A172 (cell line): ENCODE results near the gene CTBP2. TPM values are rescaled to one million over a fixed set of nuclear protein-coding genes. Genes with fewer than 3 reads are reported as not detected.
"Not testable (repeated sequence)": the region's sequence is repeated elsewhere in the genome, so short reads cannot be mapped to it uniquely, and the experiment has no call there.

Experiments
- DNase-seq: peaks from one replicate; pipeline ENCODE4 v3.0.0-alpha.2; 2015; ENCODE audit warnings: low spot score
- total RNA-seq: library from RNA; depleted of rRNA; stranded (reverse); fragments of >200 nt; shearing (Covaris generic); gene quantifications from 2 replicates; pipeline ENCODE4 v1.2.3, GENCODE V29; 2014

Gene CTBP2
- total RNA-seq, 1 experiment from 2014 or later: 35.5 TPM

DNA sequence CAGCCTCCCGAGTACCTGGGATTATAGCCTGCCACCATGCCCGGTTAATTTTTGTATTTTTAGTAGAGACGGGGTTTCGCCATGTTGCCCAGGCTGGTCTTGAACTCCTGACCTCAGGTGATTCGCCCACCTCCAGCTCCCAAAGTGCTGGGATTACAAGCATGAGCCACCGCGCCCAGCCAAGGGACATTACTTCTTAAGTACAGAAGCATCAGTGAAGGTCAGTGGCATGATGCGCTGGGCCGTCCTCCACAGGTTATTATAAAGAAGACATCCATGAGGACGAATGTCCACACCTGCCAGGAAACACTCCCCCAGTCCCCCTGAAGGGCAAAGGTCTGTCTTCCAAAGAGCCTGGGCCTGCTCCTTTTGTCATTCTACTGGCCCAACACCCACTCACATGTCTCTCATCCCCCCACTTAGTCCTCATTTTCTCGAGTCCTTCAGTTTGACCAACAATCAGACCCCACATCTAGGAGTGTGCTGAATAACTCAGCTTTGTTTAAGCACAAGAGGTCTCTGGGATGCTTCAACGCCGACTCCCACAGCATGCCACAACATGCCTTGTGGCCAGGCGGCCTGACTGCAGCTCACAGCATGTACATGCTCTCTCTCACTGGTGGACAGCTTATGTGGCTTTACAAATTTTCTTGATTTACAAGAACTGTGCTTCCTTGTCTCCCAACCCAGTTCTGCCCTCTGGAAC is 73.0 kb downstream of the CTBP2 start:
- no peak for DNase-seq

DNA sequence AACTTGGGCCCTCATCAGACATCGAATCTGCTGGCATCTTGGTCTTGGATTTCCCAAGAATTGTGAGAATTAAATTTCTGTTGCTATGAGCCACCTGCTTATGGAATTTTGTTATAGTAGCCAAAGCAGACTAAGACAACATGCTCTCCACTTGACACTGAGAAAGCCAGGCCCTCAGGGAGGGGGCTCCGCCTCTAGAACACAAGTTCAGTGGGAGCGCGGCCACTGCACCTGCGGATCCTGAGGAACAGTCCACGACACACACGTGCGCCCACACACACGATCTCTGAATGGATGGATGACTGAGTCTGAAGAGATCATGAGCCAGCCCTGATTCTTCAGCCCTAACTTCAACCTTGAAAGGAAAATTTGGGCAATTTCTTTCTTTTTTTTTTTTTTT is 73.7 kb downstream of the CTBP2 start:
- DNase-seq: no peak

- DNase-seq: peak; percentile 37
These were observed 74.9 kb downstream of the CTBP2 start for GRCh38 chr10:125085258-125086054.

DNA sequence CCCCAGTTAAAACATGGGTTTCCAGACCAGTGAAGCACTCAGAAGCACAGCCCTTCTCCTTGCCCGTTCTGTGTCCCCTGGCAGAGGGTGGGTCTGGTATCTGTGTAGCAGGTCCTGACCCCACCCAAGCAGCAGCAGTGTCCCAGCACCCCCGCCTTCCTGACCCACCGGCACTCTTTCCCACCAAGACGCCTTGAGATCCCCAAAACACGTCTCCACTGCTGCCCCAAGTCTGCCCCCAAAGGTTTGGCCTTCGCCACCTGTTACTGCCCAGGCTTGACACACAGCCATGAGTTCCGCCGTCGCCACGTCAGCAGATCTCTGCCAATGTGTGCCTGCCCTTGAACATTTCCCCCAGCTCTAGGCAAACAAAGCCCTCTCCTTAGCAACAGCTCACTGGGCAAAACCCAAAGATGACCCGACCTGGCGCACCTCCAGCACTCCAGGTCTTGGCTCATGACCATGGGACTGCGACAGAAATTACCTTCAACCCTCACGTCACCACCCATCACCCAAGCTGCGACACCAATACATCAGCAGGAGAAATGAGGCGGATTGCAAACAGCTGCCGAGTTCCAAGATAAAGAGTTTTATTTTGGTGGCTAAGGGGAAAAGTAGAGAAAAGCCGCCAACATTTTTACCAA is 75.6 kb downstream of the CTBP2 start:
- DNase-seq: peak; percentile 73

- peak; percentile 93 for DNase-seq
These were observed 76.2 kb downstream of the CTBP2 start for GRCh38 chr10:125084191-125084613.

DNA sequence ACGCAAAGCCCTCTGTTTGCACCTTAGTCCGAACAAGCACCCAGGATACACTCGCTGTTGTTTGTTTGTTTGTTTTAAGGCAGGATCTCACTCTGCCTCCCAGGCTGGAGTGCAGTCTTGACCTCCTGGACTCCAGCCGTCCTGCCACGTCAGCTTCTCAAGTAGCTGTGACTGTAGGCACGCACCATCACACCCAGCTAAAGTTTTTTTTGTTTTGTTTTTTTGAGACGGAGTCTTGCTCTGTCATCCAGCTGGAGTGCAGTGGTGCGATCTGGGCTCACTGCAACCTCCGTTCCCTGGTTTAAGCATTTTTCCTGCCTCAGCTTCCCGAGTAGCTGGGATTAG is 76.8 kb downstream of the CTBP2 start:
- peak; percentile 55 for DNase-seq

GRCh38 chr10:125082881-125083575 is 77.3 kb downstream of the CTBP2 start:
- DNase-seq: no peak

GRCh38 chr10:125082471-125082870 is 77.9 kb downstream of the CTBP2 start:
- DNase-seq: not testable (repeated sequence)

DNA sequence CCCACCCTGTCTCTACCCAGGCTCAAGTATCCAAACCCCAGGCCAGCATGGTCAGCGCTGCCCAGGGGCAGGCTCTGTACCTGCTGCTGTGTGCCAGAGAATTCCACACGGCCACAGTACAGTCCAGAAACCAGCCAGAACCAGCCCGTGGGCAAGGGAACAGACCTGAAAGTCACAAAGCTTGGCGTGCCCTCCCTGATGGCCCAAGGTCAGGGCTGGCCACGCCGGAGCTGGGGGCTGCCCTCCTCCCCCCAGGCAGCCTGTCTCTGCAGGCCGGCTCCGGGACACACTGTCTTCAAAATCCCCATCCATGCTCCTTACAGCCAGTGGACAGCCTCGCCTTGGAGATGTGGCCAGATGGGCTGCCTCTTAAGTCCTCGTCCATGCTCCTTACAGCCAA is 78.4 kb downstream of the CTBP2 start:
- DNase-seq: no peak

GRCh38 chr10:125080984-125081383 is 79.4 kb downstream of the CTBP2 start:
- no peak for DNase-seq

DNA sequence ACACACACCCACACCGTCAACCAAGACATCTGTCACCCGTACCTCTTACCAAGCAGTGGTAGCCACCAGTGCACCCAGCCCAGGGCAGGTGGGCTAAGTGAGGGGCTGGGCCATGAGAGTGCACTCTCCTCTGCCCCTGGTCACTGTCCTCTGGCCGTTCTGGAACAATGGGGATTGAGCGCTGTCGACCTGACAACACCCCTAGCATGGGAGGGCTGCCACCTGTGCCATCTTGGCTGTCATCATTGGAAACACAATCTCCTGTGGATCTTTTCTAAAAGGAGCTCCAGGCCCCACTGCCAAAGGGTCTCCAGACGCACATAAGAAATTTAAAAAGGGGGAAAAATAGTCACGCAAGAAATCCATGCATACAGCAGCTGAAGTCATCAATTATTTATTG is 80.1 kb downstream of the CTBP2 start:
- no peak for DNase-seq

GRCh38 chr10:125079091-125079600 is 81.2 kb downstream of the CTBP2 start:
- no peak for DNase-seq

GRCh38 chr10:125076891-125077541 is 83.3 kb downstream of the CTBP2 start:
- DNase-seq: no peak

GRCh38 chr10:125076121-125076825 is 84.1 kb downstream of the CTBP2 start:
- no peak for DNase-seq

DNA sequence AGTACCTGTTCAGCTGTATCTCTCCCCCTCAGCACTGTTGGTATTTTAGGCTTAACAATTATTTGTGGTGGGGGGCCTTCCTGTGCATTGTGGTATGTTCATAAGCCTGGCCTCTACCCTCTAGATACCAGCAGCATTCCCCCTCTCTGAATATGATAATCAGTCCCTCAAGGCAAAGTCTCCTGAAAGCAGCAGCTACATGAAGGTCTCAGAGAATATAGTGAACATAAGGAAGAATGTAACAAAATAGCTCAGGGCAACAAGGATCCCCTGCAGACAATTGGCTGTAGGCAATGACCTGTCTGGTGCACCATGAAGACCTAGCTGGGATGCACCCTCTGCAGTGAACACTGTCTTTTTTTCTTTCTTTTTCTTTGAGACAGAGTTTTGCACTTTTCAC is 86.4 kb downstream of the CTBP2 start:
- no peak for DNase-seq

- no peak for DNase-seq
These were observed 87.6 kb downstream of the CTBP2 start for GRCh38 chr10:125072794-125073193.

DNA sequence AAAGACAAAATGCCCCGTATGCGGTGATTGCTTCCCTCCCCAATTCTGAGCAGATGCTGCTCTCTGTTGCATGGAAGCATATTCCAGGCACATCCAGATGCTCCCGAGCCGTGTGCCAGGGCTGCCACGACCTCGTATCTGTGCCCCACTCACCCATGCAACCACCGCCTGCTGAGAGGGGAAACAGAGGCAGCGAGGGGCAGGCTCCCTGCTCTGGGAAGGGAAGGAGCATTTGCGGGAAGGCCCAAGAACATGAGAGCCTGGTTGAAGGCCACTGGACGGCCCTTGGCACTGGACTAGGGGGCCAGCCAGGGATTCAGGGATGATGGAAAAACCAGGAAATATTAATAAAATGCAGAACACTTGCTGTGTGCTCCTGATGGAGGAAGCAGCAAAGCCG is 89.4 kb downstream of the CTBP2 start:
- no peak for DNase-seq

DNA sequence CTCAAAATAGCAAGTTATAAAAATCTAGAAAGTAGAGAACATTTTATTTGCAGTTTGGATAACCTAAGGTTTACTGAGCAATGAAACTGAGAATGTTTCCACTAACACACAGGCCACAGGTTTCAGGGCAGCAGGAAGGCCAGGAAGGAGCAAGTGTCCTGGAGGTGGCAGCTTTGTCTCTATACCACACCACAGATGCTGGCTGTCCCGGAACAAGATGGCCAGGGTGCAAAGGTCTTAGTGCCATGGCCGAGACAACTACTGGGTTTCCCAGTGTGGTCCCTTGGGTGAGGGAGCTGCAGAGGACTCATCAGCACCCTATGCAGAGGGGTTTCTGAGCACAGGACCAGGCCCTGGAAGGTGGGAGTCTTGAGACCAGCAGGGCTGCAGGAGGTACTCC is 92.0 kb downstream of the CTBP2 start:
- no peak for DNase-seq

DNA sequence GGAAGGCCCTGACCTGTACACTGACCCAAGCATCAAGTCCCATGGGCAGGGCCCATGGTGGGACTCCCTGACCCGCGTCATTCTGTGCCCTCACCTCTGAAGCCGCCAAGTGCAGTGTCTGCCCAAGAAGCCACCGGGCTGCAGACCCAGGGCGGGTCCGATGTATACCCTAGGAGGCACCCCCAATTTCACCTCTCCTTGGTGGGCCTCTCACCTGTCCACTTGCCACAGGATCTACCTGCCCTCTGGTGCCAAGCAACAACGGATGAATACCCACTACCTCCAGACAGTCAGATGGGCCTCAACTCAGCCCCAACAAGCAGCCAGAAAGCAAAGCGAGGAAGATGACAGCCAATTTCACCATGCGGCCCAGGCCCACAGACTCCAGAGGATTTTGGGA is 92.6 kb downstream of the CTBP2 start:
- no peak for DNase-seq

GRCh38 chr10:125066764-125067450 is 93.5 kb downstream of the CTBP2 start:
- DNase-seq: no peak
